ENCODE measurements around the gene GNAO1.
"Not testable (repeated sequence)": the region's sequence is repeated elsewhere in the genome, so short reads cannot be mapped to it uniquely, and the experiment has no call there.

GNAO1 gene

GRCh38 chr16:56370875-56371659 is 179.8 kb downstream of the GNAO1 start:
- no peak overlapping the region for H3K4me3 ChIP-seq (ENCODE audit: low read depth, low read length)

GRCh38 chr16:56371660-56371937 is 180.3 kb downstream of the GNAO1 start:
- TF ChIP-seq CTCF (IDR thresholded peaks at IDR 0.05; ENCODE audit: low read depth, low read length) = no peak
- no peak overlapping the region for H3K4me3 ChIP-seq (ENCODE audit: low read depth, low read length)

More at GRCh38 chr16:56370875-56371659, 179.8 kb downstream of the GNAO1 start:
- no peak for TF ChIP-seq CTCF (IDR thresholded peaks at IDR 0.05; ENCODE audit: low read depth, low read length)

GRCh38 chr16:56372013-56372634 is 180.8 kb downstream of the GNAO1 start:
- no peak overlapping the region for H3K4me3 ChIP-seq (ENCODE audit: low read depth, low read length)
- no peak for TF ChIP-seq CTCF (IDR thresholded peaks at IDR 0.05; ENCODE audit: low read depth, low read length)

- H3K4me3 ChIP-seq (ENCODE audit: low read depth, low read length) = no peak overlapping the region
- TF ChIP-seq CTCF (IDR thresholded peaks at IDR 0.05; ENCODE audit: low read depth, low read length) = no peak
Measured at GRCh38 chr16:56373003-56373402, 181.7 kb downstream of the GNAO1 start.

- H3K4me3 ChIP-seq (ENCODE audit: low read depth, low read length) = not testable (repeated sequence)
Measured at GRCh38 chr16:56375792-56376191, 184.5 kb downstream of the GNAO1 start.

GRCh38 chr16:56379044-56379443 is 187.8 kb downstream of the GNAO1 start:
- not testable (repeated sequence) for H3K4me3 ChIP-seq (ENCODE audit: low read depth, low read length)

- not testable (repeated sequence) for H3K4me3 ChIP-seq (ENCODE audit: low read depth, low read length)
Measured at GRCh38 chr16:56380778-56381485, 189.6 kb downstream of the GNAO1 start.

- H3K4me3 ChIP-seq (ENCODE audit: low read depth, low read length) = no peak overlapping the region
- no peak for TF ChIP-seq CTCF (IDR thresholded peaks at IDR 0.05; ENCODE audit: low read depth, low read length)
Measured at GRCh38 chr16:56382459-56382858, 191.2 kb downstream of the GNAO1 start.
